Measurements from ENCODE around the gene ZNF618.

GRCh38 chr9:114001794-114002261, 125.7 kb downstream of the ZNF618 start:
- TF ChIP-seq, protein P1, sequence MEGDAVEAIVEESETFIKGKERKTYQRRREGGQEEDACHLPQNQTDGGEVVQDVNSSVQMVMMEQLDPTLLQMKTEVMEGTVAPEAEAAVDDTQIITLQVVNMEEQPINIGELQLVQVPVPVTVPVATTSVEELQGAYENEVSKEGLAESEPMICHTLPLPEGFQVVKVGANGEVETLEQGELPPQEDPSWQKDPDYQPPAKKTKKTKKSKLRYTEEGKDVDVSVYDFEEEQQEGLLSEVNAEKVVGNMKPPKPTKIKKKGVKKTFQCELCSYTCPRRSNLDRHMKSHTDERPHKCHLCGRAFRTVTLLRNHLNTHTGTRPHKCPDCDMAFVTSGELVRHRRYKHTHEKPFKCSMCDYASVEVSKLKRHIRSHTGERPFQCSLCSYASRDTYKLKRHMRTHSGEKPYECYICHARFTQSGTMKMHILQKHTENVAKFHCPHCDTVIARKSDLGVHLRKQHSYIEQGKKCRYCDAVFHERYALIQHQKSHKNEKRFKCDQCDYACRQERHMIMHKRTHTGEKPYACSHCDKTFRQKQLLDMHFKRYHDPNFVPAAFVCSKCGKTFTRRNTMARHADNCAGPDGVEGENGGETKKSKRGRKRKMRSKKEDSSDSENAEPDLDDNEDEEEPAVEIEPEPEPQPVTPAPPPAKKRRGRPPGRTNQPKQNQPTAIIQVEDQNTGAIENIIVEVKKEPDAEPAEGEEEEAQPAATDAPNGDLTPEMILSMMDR (IDR thresholded peaks at IDR 0.05) = no peak
- no peak for TF ChIP-seq EP300 (IDR thresholded peaks at IDR 0.05)

Data from stomach (tissue), 4 donors.